HEK293T (cell line): ENCODE measurements around the gene KIF5C.

ENCODE experiments used
- CTCF ChIA-PET: fragments of 350-600 bp; formaldehyde crosslinking; extraction: SDS; loops from one replicate; lab custom pipeline; 2021; ENCODE audit warnings: antibody characterized with exemption, inconsistent platforms; lab: Yijun Ruan, JAX
- POLR2A ChIA-PET: fragments of 350-600 bp; formaldehyde crosslinking; extraction: SDS; loops from one replicate; lab custom pipeline; 2020; ENCODE audit warnings: antibody characterized with exemption, inconsistent platforms; lab: Yijun Ruan, JAX
- DNase-seq: peaks from one replicate; pipeline ENCODE4 v3.0.0; 2012; ENCODE audit warnings: mixed read lengths; ENCODE audit errors: extremely low spot score
- ARNT ChIP-seq: fragments of 450-650 bp; IDR thresholded peaks from 2 replicates; pipeline ENCODE4 v1.6.1; 2017; ENCODE audit warnings: mild to moderate bottlenecking
- BHLHE40 ChIP-seq: fragments of 450-650 bp; IDR thresholded peaks from 2 replicates; pipeline ENCODE4 v1.6.1; 2016; ENCODE audit warnings: mild to moderate bottlenecking, moderate library complexity, borderline replicate concordance
- CTBP1 ChIP-seq: fragments of 450-650 bp; IDR thresholded peaks from 2 replicates; pipeline ENCODE4 v1.6.1; 2016; ENCODE audit warnings: borderline replicate concordance
- ELF4 ChIP-seq: fragments of 450-650 bp; IDR thresholded peaks from 2 replicates; pipeline ENCODE4 v1.6.1; 2017; ENCODE audit warnings: antibody characterized with exemption
- FOXA1 ChIP-seq: fragments of 450-650 bp; IDR thresholded peaks from 2 replicates; pipeline ENCODE4 v1.6.1; 2016; ENCODE audit warnings: mild to moderate bottlenecking
- FOXK2 ChIP-seq: fragments of 450-650 bp; IDR thresholded peaks from 2 replicates; pipeline ENCODE4 v1.6.1; 2016; ENCODE audit warnings: mild to moderate bottlenecking
- FOXM1 ChIP-seq: fragments of 450-650 bp; IDR thresholded peaks from 2 replicates; pipeline ENCODE4 v1.6.1; 2017; ENCODE audit warnings: mild to moderate bottlenecking, borderline replicate concordance
- HDGF ChIP-seq: fragments of 450-650 bp; IDR thresholded peaks from 2 replicates; pipeline ENCODE4 v1.6.1; 2017; ENCODE audit warnings: antibody characterized with exemption, borderline replicate concordance
- L3MBTL2 ChIP-seq: fragments of 450-650 bp; conservative IDR thresholded peaks from 2 replicates; pipeline ENCODE4 v1.6.1; 2016; ENCODE audit warnings: mild to moderate bottlenecking
- LEF1 ChIP-seq: fragments of 450-650 bp; IDR thresholded peaks from 2 replicates; pipeline ENCODE4 v1.6.1; 2017; ENCODE audit warnings: mild to moderate bottlenecking, borderline replicate concordance
- NFRKB ChIP-seq: fragments of 450-650 bp; IDR thresholded peaks from 2 replicates; pipeline ENCODE4 v1.6.1; 2016; ENCODE audit warnings: mild to moderate bottlenecking, moderate library complexity
- PKNOX1 ChIP-seq: fragments of 450-650 bp; IDR thresholded peaks from 2 replicates; pipeline ENCODE4 v1.6.1; 2016
- SP1 ChIP-seq: fragments of 450-650 bp; IDR thresholded peaks from 2 replicates; pipeline ENCODE4 v1.6.1; 2017
- SUZ12 ChIP-seq: fragments of 450-650 bp; IDR thresholded peaks from 2 replicates; pipeline ENCODE4 v1.6.1; 2016; ENCODE audit warnings: mild to moderate bottlenecking
- TARDBP ChIP-seq: fragments of 450-650 bp; IDR thresholded peaks from 2 replicates; pipeline ENCODE4 v1.6.1; 2016
- ZNF384 ChIP-seq: fragments of 450-650 bp; IDR thresholded peaks from 2 replicates; pipeline ENCODE4 v1.6.1; 2016

Gene KIF5C

GRCh38 chr2:149064856-149065630 lies 190.0 kb downstream of the KIF5C start:
- DNase-seq, result no peak
- TF ChIP-seq BHLHE40, result no peak
- TF ChIP-seq L3MBTL2, result no peak
- no peak for TF ChIP-seq SP1
- TF ChIP-seq SUZ12, result no peak
- TF ChIP-seq ZNF384, result no peak
- no peak for TF ChIP-seq FOXA1
- ChIA-PET POLR2A (no interaction called here), CTCF (no interaction called here)

- TF ChIP-seq NFRKB (no peak), FOXK2 (no peak), SUZ12 (no peak), LEF1 (no peak), BHLHE40 (no peak), HDGF (no peak), SP1 (no peak), ARNT (no peak), ZNF384 (no peak)
- CTCF ChIA-PET, result no interaction called here
- no peak for DNase-seq
- POLR2A ChIA-PET, result no interaction called here
These were observed 193.4 kb downstream of the KIF5C start for GRCh38 chr2:149068225-149068995.

GRCh38 chr2:149068996-149069888 lies 194.2 kb downstream of the KIF5C start:
- POLR2A ChIA-PET, result no interaction called here
- TF ChIP-seq TARDBP (no peak), PKNOX1 (no peak), SP1 (no peak), BHLHE40 (no peak), SUZ12 (no peak), FOXK2 (no peak), ARNT (no peak), ELF4 (no peak), CTBP1 (no peak), HDGF (no peak), FOXM1 (no peak), L3MBTL2 (no peak)
- no peak for DNase-seq
- CTCF ChIA-PET, result no interaction called here

- DNase-seq, result no peak
- POLR2A ChIA-PET, result no interaction called here
- CTCF ChIA-PET, result no interaction called here
- TF ChIP-seq BHLHE40 (no peak), ELF4 (no peak), NFRKB (no peak)
These were observed 195.8 kb downstream of the KIF5C start for GRCh38 chr2:149070681-149071320.

- TF ChIP-seq TARDBP (no peak), ELF4 (no peak), SP1 (no peak), ZNF384 (no peak)
- no peak for DNase-seq
- POLR2A ChIA-PET, result no interaction called here
- CTCF ChIA-PET, result no interaction called here
These were observed 200.1 kb downstream of the KIF5C start for GRCh38 chr2:149075105-149075504.

GRCh38 chr2:149075853-149076252 lies 200.8 kb downstream of the KIF5C start:
- ChIA-PET POLR2A (no interaction called here), CTCF (no interaction called here)
- no peak for DNase-seq
- no peak for TF ChIP-seq HDGF
- TF ChIP-seq FOXM1, result no peak
- no peak for TF ChIP-seq FOXK2
- TF ChIP-seq LEF1, result no peak
- TF ChIP-seq SP1, result no peak
- TF ChIP-seq BHLHE40, result no peak
- no peak for TF ChIP-seq FOXA1
- no peak for TF ChIP-seq CTBP1
- TF ChIP-seq TARDBP, result no peak
